ENCODE results near the gene DAND5. TPM values are rescaled to one million over a fixed set of nuclear protein-coding genes. Genes with fewer than 3 reads are reported as not detected.
A peak's percentile ranks its signal among the peaks of the same experiment; 100 is the strongest.

The DAND5 gene
- polyA plus RNA-seq, 1 experiment, result not detected

DNA sequence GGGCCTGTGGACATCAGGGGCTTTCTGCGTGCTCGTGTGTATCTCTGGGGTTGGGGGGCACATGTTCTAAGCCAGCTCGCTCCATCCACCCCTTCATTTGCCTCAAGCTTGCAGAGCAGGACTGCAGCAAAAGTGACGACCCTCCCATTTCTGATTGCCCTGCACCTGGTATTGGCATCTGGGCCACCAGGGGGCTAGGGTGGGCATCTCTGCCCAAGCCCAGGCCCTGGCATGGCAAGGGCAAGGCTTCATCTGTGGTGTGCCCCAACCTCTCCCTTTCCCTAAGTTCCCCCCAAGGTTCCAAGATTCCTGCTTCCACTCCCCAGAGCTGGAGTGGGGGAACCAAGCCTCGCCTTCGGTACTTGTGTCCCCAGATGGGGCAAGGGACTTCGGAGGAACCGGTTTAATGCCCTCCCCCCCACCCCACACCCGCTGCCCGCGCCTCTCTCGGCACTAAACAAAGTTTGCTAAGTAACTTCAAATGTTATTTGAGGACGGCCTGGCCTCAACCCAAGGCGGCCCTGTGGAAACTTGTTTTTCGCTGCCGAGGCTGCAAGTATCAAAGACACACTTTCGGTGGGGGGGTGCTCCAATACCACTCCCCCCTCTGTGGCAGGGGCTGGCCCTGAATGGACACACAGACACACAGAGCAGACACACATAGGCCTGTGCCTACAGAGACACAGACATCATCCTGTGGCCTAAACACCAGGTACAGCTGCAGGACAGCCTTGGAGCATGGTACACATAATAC, 38.1 kb downstream of the DAND5 start:
- H3K9me3 ChIP-seq (ENCODE audit: control insufficient read depth, insufficient read depth, low read length), result peaks cover 20% of the 10 kb centered on the region; the same call in 1 of the 2 replicates
- H3K4me3 ChIP-seq (ENCODE audit: low read depth, low read length), result no peak overlapping the region
- TF ChIP-seq, protein P1, sequence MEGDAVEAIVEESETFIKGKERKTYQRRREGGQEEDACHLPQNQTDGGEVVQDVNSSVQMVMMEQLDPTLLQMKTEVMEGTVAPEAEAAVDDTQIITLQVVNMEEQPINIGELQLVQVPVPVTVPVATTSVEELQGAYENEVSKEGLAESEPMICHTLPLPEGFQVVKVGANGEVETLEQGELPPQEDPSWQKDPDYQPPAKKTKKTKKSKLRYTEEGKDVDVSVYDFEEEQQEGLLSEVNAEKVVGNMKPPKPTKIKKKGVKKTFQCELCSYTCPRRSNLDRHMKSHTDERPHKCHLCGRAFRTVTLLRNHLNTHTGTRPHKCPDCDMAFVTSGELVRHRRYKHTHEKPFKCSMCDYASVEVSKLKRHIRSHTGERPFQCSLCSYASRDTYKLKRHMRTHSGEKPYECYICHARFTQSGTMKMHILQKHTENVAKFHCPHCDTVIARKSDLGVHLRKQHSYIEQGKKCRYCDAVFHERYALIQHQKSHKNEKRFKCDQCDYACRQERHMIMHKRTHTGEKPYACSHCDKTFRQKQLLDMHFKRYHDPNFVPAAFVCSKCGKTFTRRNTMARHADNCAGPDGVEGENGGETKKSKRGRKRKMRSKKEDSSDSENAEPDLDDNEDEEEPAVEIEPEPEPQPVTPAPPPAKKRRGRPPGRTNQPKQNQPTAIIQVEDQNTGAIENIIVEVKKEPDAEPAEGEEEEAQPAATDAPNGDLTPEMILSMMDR (IDR thresholded peaks at IDR 0.05; ENCODE audit: low read depth, low read length), result 0 out of 2 replicates have a peak, but pooled peaks have one; percentile 11
- ChIA-PET CTCF (interaction anchor here (1.2 kb wide), 1 partner anchor 42 kb away, joined by 3 read pairs; no protein-coding TSS in a partner anchor), POLR2A (interaction anchor here (1.4 kb wide), 1 partner anchor 15 kb away, joined by 4 read pairs; no protein-coding TSS in a partner anchor)
- H3K27me3 ChIP-seq (ENCODE audit: control insufficient read depth, insufficient read depth, low read length), result no peaks in the 10 kb centered on the region
- no peak for DNase-seq (ENCODE audit: low read depth, low spot score)
- H3K27ac ChIP-seq (ENCODE audit: low read depth, low read length), result no peak overlapping the region

DNA sequence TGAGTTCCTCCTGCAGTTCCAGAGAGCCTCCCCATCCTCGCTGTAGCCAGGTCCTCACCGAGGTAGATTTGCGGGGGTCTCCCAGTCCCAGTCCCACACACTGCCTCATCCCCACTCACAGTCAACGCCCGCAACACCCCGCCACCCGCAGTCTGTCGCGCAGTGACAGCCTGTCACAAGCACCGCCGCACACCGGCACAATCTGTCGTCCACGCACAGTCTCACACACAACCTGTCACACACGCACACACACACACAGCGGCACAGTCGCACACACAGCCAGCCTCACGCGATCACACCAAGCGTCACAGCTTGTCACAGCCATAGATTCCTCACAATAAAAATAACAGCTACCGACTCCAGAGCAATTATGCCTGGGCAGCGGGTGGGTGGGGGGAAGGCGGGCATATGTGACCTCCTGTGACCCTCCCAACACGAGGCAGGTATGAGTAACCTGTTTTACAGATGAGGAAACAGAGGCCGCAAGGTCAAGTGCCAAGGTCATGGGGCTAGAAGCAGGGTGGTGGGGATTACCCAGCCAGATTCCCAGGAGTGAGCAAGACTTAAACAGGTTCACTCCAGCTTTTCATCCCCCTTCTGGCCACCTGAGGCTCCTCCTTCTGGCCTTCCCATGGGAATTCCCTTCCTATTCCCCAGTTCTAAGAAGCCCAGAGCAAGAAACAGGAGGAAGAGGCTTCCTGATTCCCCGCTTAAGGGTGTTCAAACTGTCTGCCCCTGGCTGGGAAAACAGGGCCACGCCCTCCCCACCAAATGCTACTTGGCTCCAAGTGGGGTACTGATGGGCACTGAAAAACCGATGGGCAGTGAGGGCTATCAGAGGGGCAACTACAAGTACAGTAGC, 39.8 kb downstream of the DAND5 start:
- H3K27me3 ChIP-seq (ENCODE audit: control insufficient read depth, insufficient read depth, low read length), result no peaks in the 10 kb centered on the region
- H3K4me3 ChIP-seq (ENCODE audit: low read depth, low read length), result no peak overlapping the region
- no peak overlapping the region for H3K27ac ChIP-seq (ENCODE audit: low read depth, low read length)
- H3K9me3 ChIP-seq (ENCODE audit: control insufficient read depth, insufficient read depth, low read length), result peaks cover 21% of the 10 kb centered on the region; the same call in 1 of the 2 replicates
- ChIA-PET CTCF (interaction anchor here (1.2 to 1.7 kb wide), 2 partner anchors 43 to 52 kb away, joined by 3 to 5 read pairs; no protein-coding TSS in a partner anchor), POLR2A (interaction anchor here (1.1 kb wide), 1 partner anchor 55 kb away, joined by 4 read pairs; no protein-coding TSS in a partner anchor)
- TF ChIP-seq, protein P1 (IDR thresholded peaks at IDR 0.05; ENCODE audit: low read depth, low read length), result no peak
- no peak for DNase-seq (ENCODE audit: low read depth, low spot score)

DNA sequence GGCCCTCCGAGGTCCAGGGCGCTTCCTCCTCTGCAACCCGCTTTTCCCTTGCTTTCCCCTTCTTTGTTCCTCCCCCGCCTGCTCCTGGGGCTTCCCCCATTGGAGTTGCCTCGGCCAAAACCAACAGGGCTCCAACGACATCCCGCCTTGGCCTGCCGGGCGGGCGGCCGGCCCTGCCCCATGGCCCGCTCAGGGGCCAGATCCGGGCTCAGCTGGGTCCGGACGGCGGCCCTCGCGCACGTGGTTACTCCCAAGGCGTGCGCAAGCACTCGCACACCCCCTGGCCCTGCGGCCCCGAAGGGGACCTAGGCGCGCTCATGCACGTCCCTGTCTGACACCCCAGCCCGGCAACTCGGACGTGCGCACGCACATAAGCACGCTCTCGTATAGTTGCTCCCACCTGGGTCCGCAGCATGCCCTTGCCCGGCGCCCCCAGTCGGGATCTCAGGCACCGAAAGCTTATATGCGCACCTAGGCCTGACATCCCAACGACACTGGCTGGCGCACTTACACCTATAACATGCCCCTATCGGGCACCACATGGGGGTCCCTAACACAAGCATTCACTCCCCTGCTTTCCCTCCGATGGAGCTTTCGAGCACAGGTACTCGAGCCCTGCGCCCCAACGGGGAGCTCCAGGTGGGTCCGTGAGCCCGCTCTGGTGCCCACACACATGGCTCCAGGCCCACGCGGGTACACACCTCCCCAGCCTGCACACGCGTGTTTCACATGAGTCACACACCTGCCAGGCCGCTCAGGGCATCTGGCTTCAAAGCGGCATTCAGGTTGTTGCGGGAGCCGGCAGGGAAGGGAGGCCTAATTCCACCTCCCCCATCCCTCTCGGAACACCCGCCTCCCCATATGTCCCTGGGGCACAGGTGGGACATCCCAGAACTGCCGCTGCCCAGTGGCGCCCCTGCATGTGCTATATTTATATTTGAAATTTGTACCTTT, 40.9 kb downstream of the DAND5 start:
- no peak overlapping the region for H3K27ac ChIP-seq (ENCODE audit: low read depth, low read length)
- ChIA-PET CTCF (interaction anchor here (1.4 kb wide), 1 partner anchor 45 kb away, joined by 3 read pairs; no protein-coding TSS in a partner anchor), POLR2A (no interaction called here)
- no peaks in the 10 kb centered on the region for H3K27me3 ChIP-seq (ENCODE audit: control insufficient read depth, insufficient read depth, low read length)
- no peak for DNase-seq (ENCODE audit: low read depth, low spot score)
- peaks cover 21% of the 10 kb centered on the region; the same call in 1 of the 2 replicates for H3K9me3 ChIP-seq (ENCODE audit: control insufficient read depth, insufficient read depth, low read length)
- TF ChIP-seq, protein P1 (IDR thresholded peaks at IDR 0.05; ENCODE audit: low read depth, low read length), result no peak
- H3K4me3 ChIP-seq (ENCODE audit: low read depth, low read length), result no peak overlapping the region

DNA sequence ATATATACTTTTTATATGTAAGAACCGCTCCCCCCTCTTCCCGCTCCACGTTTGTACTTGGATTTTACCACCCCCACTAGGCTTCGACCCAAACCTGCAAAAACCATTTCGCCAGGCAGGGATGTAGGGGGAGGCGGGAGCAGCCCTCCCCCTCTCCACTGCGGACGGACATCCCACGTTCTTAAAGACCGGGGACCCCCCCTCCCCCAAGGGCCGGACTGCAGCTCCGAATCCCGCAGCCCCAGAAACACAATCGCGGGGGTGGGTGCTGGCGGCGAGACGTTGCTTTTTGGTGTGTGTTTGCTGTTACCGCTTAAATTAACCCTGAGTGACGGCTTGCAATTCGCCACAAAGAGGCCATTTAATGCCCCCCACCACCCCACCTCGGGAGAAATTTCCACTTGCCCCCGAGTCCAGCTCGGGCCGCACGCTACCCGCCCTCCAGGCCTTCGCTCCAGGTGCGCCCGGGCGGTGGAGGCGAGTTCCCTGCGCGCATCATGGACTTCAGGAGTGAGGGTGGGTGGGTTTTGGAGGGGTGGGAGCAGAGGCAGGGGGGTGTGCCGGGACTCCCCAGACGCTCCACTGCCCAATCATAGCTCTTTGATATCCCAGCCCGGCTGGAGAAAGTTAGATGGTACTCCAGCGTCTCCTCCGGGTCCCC, 41.7 kb downstream of the DAND5 start:
- no peak overlapping the region for H3K27ac ChIP-seq (ENCODE audit: low read depth, low read length)
- CTCF ChIA-PET, result interaction anchor here (1.0 to 1.4 kb wide), 2 partner anchors 46 to 50 kb away, joined by 3 to 4 read pairs; no protein-coding TSS in a partner anchor
- H3K4me3 ChIP-seq (ENCODE audit: low read depth, low read length), result no peak overlapping the region
- TF ChIP-seq, protein P1 (IDR thresholded peaks at IDR 0.05; ENCODE audit: low read depth, low read length), result no peak
- H3K27me3 ChIP-seq (ENCODE audit: control insufficient read depth, insufficient read depth, low read length), result no peaks in the 10 kb centered on the region
- POLR2A ChIA-PET, result no interaction called here
- peaks cover 21% of the 10 kb centered on the region; the same call in 1 of the 2 replicates for H3K9me3 ChIP-seq (ENCODE audit: control insufficient read depth, insufficient read depth, low read length)
- no peak for DNase-seq (ENCODE audit: low read depth, low spot score)

Data from AG04450 (cell line).